Measurements from ENCODE around the gene TGOLN2.
"Not testable (repeated sequence)": the region's sequence is repeated elsewhere in the genome, so short reads cannot be mapped to it uniquely, and the experiment has no call there.

TGOLN2 gene

DNA sequence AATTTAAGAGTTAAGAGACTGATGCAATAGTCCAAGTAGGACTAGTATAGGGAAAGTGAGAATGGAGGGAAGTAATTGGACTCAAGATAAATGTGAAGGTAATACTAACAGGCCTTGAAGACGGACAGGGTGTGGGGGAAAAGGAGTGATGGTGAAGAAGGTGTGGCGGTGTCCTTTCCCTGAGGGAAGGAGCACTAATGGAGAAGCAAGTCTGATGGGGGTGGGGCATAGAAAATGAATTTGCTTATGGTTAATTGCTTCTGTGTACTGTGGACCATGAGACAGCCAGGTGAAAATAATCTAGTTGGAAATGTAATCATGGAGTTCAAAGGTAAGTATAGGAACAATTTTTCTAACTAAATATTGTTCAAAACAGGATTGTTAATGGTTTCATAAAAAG is 7.1 kb upstream of the TGOLN2 start:
- no peak for DNase-seq

DNA sequence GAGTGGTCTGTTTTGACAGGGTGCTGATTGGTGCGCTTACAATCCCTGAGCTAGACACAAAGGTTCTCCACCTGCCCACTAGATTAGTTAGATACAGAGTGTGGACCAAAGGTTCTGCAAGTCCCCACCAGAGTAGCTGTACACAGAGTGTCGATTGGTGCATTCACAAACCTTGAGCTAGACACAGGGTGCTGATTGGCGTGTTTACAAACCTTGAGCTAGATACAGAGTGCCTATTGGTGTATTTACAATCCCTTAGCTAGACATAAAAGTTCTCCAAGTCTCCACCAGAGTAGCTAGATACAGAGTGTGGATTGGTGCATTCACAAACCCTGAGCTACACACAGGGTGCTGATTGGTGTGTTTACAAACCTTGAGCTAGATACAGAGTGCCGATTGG is 6.1 kb upstream of the TGOLN2 start:
- DNase-seq = not testable (repeated sequence)

DNA sequence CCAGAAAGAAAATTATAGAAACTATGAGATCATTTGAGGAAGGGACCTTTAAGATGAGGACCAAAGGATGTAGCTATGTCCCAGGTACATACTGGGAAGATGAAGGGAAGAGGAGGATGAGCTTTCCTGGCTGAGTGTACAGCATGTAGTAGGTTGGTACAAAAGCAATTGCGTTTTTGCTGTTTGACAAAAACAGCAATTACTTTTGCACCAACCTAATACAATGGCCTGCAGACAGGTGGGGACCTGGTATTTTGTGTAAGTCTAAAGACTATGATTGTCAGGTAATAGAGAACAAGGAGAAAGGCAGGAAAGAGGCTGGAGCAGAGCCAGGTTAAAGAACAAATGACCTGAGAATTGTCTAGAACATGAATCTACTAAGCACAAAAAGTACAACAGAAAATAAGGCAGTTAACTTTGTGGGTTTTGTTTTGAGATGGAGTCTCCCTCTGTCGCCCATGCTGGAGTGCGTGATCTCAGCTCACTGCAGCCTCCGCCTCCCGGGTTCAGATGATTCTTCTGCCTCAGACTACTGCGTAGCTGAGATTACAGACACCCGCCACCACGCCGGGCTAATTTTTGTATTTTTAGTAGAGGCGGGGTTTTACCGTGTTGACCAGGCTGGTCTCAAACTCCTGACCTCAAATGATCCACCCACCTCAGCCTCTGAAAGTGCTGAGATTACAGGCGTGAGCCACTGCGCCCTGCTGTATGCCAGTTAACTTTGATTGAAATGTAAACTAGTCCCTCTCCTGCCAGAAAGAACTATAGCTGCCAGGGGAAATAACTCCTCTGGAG is 3.2 kb upstream of the TGOLN2 start:
- DNase-seq = no peak

DNA sequence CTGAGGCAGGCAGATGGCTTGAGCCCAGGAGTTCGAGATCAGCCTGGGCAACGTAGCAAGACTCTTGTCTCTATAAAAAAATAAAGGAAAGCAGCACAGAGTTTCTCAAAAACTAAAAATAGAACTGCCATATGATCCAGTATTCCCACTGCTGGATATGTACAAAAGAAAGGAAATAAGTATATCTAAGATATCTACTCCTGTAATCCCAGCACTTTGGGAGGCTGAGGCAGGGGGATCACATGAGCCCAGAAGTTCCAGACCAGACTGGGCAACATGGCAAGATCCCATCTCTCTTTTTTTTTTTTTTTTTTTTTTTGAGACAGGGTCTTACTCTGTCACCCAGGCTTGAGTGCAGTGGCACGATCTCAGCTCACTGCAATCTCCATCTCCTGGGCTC is 1.9 kb upstream of the TGOLN2 start:
- not testable (repeated sequence) for DNase-seq

DNA sequence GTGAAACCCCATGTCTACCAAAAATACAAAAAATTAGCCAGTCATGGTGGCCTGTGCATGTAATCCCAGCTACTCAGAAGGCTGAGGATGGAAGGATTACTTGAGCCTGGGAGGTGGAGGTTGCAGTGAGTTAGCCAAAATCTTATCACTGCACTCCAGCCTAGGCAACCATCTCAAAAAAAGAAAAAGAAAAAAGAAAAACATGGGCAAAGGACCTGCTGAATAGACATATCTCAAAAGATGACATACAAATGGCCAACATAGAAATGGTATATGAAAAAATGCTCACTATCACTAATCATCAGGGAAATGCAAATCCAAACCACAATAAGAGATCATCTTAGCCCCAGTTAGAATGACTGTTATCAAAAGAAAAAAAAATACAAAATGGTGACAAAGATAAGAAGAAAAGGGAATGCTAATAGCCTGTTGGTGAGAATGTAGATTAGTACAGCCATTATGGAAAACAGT is 1.4 kb upstream of the TGOLN2 start:
- DNase-seq = no peak

DNA sequence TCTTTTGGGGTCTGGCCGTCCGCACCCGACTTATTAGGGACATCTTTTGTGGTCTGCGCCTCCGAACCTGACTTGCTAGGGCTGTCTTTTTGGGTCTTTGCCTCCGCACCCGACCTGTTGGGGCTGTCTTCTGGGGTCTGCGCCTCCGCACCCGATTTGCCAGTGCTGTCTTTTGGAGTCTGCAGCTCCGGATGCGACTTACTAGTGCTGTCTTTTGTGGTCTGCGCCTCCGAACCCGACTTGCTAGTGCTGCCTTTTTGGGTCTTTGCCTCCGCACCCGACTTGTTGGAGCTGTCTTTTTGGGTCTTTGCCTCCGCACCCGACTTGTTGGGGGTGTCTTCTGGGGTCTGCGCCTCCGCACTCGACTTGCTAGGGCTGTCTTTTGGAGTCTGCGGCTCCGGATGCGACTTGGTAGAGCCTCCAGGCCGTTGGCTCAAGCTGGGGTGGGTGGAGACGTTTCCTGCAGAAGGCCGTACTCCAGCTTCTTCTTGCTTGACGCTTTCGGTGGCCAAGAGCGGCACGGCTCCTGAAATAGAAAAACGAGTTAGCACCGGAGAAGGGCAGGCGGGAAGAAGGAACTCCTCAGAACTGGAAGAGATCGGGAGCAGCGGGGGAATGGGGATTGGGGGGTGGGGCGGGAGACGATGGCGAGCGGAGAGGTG is 498 bp downstream of the TGOLN2 start:
- DNase-seq = peak; percentile 21 to 41

DNA sequence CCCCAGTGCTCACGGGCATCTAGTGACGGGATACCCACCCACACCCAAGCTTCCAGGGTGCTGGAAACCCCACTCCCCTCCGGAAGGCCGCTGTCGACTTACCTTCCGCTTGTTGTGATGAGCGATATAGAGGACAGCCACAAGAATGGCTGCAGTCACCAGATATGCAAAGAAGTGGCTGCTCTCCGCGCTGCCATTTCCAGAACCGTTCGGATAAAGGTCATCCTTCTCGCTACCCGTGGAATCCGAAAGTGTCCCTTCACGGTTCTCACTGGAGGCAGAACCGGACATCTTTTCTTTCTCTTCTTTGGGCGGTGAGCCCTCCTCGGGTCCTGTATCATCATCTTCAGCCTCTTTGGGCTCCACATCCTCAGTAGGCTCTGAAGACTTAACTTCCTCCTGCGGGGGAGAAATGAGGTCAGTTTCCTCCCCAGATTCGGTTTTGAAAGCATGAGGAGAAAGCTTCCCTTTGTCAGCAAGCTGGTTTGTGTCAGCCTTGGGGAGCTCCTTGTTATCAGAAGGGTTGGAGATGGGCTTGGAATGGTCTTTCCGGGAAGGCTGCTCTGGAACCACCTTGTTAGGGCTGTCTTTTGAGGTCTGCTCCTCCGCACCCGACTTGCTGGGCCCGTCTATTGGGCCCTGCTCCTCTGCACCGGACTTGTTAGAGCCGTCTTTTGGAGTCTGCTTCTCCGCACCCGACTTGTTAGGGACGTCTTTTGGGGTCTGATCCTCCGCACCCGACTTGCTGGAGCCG is 1.2 kb downstream of the TGOLN2 start:
- DNase-seq = peak; percentile 15 to 17

DNA sequence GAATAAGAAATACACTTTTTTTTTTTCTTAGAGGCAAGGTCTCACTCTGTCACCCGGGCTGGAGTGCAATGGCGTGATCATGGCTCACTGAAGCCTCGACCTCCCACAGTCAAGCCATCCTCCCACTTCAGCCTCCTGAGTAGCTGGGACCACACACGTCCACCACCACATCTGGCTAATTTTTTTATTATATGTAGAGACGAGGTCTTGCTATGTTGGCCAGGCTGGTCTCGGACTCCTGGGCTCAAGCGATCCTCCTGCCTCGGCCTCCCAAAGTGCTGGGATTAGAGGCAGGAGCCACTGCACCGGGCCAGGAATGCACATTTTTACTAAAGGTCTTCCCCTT is 2.4 kb downstream of the TGOLN2 start:
- no peak for DNase-seq

DNA sequence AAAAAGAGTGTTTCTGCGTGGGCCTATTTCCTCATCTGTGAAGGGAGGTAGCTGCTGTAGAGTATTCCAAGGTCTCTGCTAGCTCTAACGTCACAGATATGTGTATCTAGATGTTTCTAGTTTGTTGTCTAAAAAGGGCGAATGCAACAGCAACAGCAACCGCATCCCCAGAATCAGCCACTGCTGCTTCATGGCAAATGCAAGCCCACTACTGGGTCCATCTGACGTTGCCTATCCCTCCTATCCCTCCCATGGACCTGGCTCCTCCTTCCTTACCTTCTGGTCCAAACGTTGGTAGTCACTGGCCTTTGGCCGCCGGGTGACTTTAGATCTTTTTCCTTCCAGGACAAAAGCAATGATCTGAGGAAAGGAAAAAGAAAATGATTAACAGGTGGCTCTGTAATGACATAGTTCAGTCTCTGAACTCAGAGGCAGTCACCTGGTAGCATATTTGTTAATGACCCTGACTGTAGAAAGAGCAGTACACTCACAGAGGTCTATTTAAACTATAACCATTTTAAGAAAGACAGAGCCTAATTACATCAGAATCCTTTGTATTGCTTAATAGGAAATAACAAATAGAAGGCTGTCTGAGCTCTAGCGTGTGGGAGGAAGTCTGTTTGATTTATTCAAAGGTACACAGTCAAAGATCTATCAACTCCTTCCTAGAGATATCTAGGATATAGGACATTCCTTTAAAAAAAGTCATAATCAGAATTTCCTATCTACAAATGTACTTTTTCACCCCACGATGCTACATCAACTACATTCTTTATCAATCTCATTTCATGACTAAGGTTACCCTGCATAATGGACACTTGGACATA is 2.9 kb downstream of the TGOLN2 start:
- DNase-seq = no peak

DNA sequence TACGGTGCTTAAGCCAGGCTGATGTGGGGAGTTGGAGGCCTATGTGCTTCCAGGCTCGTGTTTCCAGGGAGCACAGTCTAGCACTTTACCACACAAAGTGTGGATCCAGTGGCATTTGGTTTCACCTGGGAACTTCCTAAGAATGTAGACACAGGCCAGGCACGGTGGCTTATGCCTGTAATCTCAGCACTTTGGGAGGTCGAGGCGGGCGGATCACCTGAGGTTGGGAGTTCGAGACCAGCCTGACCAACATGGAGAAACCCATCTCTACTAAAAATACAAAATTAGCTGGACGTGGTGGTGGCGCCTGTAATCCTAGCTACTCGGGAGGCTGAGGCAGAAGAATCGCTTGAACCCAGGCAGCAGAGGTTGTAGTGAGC is 3.8 kb downstream of the TGOLN2 start:
- not testable (repeated sequence) for DNase-seq

DNA sequence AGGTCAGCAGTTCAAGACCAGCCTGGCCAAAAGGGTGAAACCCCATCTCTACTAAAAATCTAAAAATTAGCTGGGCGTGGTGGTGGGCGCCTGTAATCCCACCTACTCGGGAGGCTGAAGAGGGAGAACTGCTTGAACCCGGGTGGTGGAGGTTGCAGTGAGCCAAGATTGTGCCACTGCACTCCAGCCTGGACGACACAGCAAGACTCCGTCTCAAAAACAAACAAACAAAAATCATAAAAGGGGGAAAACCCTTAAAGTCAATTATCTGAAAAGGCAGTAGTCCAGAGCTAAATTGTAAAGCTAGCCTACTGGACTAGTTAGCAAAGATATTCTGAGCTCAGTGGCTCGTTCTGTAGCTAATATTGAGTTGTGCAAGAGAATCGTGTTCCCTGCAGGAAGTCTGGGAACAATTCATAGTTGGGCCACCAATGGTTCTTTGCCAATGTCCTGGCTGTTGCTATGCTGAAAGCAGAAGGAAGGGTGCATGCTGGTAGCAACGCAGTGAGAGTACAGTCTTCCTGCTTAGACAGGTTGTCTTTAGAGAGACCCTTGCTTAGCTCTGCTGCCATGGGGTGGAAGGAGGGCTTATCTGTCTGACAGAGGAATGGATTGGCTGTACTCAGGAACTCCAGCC is 4.3 kb downstream of the TGOLN2 start:
- DNase-seq = no peak

DNA sequence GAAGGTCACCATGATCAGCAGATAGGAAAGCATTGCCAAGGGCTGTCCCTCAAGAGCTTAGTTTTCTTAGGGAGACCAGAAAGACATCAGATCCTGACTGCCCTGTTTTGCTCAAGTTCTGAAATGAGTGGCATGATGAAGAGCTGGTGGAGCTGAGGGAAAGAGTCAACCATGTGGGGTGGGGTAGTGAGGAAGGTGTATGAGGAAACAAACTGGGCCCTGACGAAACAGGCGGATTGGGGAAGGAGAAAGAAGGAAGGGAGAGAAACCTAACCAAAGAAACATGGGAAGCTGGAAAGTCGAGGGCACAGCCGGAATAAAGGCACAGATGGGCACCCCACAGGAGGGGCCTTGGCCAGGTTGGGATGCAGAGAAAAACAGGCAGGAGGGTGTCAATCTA is 8.0 kb downstream of the TGOLN2 start:
- DNase-seq = no peak

DNA sequence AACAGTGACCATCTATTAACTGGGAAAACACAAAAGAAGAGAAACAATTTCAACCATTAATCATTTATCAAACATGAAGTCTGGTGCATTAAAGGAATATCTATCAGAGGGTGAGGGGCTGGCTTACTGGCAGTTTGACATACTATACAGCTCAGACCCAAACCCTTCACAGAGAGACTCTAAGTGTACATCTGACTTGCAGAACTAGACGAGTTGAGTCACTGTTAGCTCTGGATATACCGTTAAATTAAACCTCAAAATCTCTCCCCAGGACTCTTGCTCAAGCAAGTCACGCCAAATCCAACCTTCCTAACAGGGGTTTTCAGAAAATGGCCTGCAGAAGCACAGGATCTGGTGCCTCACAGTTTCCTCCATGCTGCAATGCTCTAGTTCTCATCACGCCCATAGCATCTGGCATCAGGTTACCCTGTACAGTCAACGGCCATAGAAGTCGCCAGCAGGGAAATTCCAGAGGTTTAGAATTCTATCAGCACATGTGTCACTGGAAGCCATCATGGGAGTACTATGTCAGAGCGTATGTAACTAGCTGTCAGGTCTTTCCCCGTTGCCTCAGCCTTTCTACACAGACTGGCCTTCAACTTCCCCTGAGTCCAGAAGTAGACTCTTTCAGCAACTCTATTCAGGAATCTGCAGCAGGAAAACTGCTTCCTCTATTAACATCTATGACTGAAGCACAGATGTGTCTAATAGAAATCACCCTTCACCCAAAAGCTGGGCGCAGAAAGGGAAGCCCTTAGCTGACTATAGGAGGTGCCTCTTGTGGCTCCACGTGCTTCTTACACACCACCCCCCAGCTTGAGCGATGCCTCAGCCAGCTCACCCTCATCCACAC is 9.3 kb downstream of the TGOLN2 start:
- DNase-seq = no peak

DNA sequence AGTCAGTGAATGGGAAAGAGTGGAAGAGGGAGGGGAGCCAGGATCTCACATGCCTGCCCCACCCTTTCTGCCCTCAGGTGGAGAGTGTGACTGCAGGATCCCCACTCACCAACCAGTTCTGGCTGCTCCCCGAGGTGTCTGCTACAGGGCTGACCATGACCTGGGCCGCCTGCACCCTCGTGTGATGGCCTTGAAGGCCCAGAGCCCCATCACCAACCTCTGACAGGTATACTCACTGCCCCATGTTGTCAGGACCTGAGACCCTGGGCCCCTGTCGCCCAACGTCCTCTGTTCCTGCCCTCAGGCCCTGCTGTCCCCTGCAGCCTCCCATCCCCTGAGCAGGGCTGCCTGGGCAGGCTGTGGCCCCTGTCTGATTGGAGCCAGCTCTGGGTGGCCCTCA is 11.9 kb downstream of the TGOLN2 start:
- DNase-seq = not testable (repeated sequence)

DNA sequence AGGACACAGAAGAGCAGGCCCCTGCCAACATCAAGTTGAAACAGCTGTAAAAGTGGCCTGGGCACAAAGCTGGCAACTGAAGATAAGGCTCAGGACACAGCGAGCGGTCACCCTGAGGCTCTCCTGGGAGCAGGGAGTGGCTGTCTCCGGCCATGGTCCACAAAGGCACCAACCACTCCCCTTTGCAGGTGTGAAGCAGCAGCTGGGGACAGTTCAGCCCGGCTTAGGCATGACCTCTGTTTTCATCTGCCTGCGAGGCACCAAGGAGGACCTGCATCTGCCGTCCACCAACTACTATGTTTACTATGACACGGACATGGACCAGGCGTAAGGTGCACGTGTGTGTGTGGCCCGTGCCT is 12.9 kb downstream of the TGOLN2 start:
- no peak for DNase-seq

DNA sequence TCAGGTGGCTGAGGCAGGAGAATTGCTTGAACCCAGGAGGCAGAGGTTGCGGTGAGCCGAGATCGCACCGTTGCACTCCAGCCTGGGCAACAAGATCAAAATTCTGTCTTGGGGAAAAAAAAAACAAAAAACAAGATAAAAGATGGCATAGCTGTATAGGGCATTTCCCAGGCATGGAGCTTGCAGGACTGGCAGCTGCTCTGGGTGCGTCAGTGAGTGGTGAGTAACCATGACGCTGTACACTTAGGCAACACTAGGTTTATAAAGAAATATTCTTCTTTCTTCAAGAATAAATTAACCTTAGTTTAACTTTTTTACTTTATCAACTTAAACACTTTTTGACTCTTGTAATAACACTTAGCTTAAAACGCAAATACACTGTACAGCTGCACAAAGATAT is 15.4 kb downstream of the TGOLN2 start:
- DNase-seq = no peak

DNA sequence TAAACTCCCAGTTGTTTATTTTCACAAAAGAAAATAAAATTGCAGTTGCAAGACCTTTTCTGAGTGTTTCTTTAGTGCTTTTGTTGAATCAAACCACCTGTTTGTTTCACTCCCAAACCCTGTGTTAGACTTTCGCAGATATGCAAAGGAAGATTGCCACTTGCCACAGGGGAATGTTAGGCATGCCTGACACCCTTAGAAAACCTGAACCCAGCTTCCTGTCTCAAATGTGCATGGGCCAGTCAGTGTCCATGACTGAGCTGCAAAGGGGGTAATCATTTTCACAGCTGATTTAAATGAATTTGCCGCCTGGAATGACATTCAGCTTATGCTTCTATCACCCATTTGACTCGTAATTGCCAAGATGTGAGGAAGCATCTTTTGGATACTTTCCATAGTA is 17.5 kb downstream of the TGOLN2 start:
- DNase-seq = no peak

DNA sequence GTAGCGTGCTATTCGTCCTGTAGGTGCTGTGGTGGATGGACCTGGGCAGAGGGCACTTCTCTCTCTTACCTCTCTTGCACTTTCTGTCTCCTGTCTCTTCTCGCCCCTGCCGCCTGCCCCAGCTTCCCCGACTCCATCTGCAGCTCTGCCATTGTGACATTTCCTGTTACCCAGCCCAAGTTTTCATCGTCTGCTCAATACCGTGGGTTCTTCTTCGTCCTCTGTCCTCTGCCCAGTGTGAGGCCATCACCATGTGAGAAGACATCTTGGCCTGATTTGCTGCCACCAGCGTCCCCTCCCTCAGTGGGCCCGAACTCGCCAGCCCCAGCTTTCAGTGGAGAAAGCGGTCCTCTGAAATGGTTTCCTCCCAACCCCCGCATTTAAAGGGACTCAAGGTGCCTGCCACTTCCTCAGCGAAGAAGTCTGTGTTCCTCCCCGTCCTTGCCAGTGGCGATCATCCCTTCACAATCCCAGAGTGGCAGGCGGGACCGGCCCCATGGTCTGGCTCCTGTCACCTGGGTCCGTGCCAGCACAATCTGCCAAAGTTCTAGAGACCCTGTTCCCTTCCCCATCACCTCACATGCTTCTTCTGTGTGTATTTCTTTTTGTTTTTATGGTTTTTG is 18.0 kb downstream of the TGOLN2 start:
- DNase-seq = no peak

DNA sequence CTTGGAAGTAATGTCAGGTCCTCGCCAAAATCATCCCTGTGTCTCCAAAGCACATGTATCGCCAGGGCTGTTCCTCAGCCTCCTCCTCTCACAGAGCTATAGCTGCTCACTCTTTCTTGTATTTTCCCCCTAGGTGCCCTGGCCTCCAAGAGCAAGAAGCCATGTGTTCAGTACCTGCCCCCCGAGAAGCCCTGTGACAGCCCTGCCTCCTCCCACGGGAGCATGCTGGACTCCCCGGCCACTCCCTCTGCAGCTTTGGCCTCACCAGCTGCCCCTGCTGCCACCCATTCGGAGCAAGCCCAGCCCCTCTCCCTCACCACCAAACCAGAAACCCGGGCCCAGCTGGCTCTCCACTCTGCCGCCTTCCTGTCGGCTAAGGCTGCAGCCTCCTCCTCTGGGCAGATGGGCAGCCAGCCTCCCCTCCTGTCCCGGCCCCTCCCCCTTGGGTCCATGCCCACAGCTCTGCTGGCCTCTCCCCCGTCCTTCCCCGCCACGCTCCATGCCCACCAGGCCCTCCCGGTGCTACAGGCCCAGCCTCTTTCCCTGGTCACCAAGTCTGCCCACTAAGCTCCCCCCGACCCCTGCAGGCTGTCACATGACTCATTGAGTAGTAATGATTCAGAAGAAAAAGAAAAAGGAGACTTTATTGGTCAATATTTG is 18.8 kb downstream of the TGOLN2 start:
- no peak for DNase-seq

DNA sequence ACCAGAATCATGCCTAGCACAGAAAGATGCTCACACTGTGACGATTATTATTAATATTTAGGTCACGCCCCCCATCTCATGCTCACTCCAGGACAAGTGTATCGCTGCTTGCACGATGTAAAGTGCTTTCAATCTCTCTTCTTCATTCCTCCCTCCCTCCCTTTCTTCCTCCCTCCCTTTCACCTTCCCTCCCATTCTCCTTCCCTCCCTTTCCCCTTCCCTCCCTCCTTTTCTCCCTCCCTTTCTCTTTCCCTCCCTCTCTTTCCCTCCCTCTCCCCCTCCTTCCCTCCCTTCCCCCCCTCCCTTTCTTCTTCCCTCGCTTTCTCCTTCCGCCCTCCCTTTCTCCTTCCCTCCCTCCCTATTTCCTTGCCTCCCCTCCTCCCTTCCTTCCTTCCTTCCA is 19.6 kb downstream of the TGOLN2 start:
- DNase-seq = no peak

DNA sequence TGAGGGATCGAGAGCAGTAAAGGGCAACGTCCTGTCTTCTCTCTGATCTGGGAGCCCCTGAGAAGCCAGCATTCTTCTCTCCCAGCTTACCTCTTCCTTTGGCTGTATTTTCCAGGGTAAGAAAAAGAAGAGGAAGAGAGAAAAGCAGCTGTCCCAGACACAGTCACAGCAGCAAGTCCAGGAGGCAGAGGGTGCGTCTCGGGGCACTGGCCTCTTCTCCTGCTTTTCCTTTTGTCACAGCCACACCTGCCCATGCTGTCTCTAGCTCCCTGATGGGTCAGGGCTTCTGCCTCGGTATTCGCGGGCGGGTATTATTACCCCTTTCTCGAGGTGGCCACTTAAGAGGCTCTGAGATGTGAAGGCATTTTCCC is 20.3 kb downstream of the TGOLN2 start:
- no peak for DNase-seq
